ENCODE data around the gene ASCL2. TPM values are rescaled to one million over a fixed set of nuclear protein-coding genes. Genes with fewer than 3 reads are reported as not detected.

Gene ASCL2
- total RNA-seq, 1 experiment from 2014 or later, result 32.5 TPM

DNA sequence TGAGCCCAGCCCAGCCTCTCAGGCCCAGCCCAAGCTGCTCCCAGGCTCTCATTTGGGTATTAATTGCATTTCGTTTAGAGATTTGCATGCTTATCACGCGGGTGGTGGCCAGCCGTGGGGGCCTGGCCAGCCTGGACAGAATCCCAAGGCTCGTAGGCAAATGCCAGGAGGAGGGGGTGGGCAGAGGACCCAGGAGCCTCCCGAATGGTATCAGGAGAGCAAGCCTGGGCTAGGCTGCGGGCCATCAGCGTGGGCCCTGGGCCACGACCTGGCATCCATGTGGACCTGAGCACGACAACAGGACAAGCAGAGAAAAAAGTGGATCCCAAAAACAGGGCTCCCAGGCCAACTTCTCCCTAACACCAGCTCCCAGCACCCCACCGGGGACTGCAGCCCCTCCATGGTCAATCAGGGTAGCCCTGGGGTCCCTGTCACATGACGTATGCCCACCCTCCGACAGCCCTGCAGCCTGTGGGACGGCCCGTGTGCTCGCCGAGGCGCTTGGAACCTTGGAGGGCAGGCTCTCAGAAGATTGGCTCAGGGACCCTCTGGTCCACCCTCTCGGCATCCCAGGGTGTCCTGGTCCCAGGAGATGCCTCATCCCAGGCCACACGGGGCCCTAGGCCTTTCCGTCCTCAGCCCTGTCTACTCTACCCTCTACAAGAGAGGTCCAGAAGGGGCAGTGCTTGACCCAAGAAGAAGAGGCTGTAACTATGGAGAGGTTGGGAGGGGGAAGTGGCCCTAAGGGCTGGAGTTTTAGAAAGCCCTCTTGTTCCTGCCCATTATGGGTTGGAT, 8.8 kb downstream of the ASCL2 start:
- Histone ChIP-seq H3K4me3 (ENCODE audit: low read depth, low read length) (no peak overlapping the region), H3K9me3 (no peaks in the 10 kb centered on the region), H3K36me3 (ENCODE audit: control insufficient read depth, insufficient read depth, low read length) (no peaks in the 10 kb centered on the region), H3K4me1 (no peaks in the 10 kb centered on the region), H3K27me3 (replicated peaks; ENCODE audit: control insufficient read depth, insufficient read depth, low read length) (no peaks in the 10 kb centered on the region)
- BruUV-seq (replicated peaks), result no TSS peak
- Mint-ChIP-seq H3K4me1 (ENCODE audit: low read depth, unreplicated experiment) (peaks cover 9% of the 10 kb centered on the region), H3K36me3 (ENCODE audit: insufficient read depth, unreplicated experiment) (peaks cover 14% of the 10 kb centered on the region), H3K27me3 (ENCODE audit: insufficient read depth, unreplicated experiment) (no peaks in the 10 kb centered on the region), H3K27ac (ENCODE audit: unreplicated experiment) (peak overlapping the region; percentile 67), H3K9me3 (ENCODE audit: unreplicated experiment) (no peaks in the 10 kb centered on the region), H3K4me3 (ENCODE audit: unreplicated experiment) (no peak overlapping the region)
- DNase-seq, result peak in 1 of 2 experiments; percentile 25
- TF ChIP-seq, protein P1, sequence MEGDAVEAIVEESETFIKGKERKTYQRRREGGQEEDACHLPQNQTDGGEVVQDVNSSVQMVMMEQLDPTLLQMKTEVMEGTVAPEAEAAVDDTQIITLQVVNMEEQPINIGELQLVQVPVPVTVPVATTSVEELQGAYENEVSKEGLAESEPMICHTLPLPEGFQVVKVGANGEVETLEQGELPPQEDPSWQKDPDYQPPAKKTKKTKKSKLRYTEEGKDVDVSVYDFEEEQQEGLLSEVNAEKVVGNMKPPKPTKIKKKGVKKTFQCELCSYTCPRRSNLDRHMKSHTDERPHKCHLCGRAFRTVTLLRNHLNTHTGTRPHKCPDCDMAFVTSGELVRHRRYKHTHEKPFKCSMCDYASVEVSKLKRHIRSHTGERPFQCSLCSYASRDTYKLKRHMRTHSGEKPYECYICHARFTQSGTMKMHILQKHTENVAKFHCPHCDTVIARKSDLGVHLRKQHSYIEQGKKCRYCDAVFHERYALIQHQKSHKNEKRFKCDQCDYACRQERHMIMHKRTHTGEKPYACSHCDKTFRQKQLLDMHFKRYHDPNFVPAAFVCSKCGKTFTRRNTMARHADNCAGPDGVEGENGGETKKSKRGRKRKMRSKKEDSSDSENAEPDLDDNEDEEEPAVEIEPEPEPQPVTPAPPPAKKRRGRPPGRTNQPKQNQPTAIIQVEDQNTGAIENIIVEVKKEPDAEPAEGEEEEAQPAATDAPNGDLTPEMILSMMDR (IDR thresholded peaks at IDR 0.05; ENCODE audit: insufficient read depth in 1 of 2, low read depth in 1 of 2, low read length in 1 of 2, severe bottlenecking in 1 of 2, unreplicated experiment in 1 of 2), result no peak
- intact Hi-C loops (cut with micrococcal nuclease; ENCODE audit: unreplicated experiment), result no loop called here
- ChIA-PET CTCF (no interaction called here), POLR2A (no interaction called here)

DNA sequence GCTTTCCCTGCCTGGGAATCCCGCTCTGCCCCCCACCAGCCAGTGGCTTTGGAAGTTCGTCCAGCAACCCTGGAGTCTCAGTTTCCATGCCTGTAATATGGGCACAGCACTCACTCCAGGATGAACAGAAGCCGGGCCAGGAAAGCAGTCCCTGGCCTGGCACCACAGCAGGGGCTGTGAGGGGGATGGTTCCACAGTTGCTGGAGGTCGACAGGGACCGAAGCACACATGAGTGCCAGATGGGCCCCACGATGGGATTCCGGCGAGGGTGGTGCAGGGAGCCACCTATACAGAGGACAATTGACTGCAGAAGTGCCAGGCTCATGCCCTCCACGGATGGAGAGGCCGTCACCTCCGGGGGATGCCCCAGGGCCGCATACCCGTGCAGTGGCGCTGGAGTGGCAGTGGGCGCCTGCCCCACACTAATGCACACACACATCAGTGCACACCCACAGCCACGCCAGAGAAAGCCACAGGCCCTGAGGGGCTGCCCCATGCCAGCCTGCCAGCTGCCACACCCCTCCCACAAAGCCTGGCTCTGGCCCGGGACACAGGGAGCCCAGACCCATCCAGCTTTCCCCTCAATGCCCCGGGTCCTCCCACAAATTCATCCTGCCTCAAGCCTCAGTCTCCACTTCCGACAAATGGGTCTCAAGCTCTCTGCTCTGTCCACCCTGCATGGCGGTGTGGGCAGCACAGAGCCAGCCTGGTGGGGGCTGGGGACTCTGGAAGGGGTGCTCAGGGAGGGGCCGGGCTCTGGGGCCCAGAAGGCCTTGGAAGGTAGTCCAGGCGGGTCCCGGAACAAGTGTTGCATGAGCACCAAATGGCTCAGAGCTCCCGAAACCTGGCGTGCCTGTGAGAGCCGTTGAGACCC, 9.7 kb downstream of the ASCL2 start:
- peaks cover 11% of the 10 kb centered on the region for H3K4me1 Mint-ChIP-seq (ENCODE audit: low read depth, unreplicated experiment)
- Histone ChIP-seq H3K36me3 (ENCODE audit: control insufficient read depth, insufficient read depth, low read length) (no peaks in the 10 kb centered on the region), H3K9me3 (no peaks in the 10 kb centered on the region), H3K4me1 (no peaks in the 10 kb centered on the region), H3K27me3 (replicated peaks; ENCODE audit: control insufficient read depth, insufficient read depth, low read length) (no peaks in the 10 kb centered on the region), H3K4me3 (ENCODE audit: low read depth, low read length) (no peak overlapping the region)
- POLR2A ChIA-PET, result no interaction called here
- intact Hi-C loops (cut with micrococcal nuclease; ENCODE audit: unreplicated experiment), result no loop called here
- DNase-seq, result peak in 1 of 2 experiments; percentile 22
- CTCF ChIA-PET, result interaction anchor here (0.7 kb wide), 1 partner anchor 634 kb away, joined by 3 read pairs; no protein-coding TSS in a partner anchor
- no peaks in the 10 kb centered on the region for H3K27me3 Mint-ChIP-seq (ENCODE audit: insufficient read depth, unreplicated experiment)
- no peaks in the 10 kb centered on the region for H3K9me3 Mint-ChIP-seq (ENCODE audit: unreplicated experiment)
- BruUV-seq (replicated peaks), result no TSS peak
- TF ChIP-seq, protein P1 (IDR thresholded peaks at IDR 0.05; ENCODE audit: insufficient read depth in 1 of 2, low read depth in 1 of 2, low read length in 1 of 2, severe bottlenecking in 1 of 2, unreplicated experiment in 1 of 2), result no peak
- H3K36me3 Mint-ChIP-seq (ENCODE audit: insufficient read depth, unreplicated experiment), result peaks cover 7% of the 10 kb centered on the region
- H3K4me3 Mint-ChIP-seq (ENCODE audit: unreplicated experiment), result no peak overlapping the region
- H3K27ac Mint-ChIP-seq (ENCODE audit: unreplicated experiment), result no peak overlapping the region

DNA sequence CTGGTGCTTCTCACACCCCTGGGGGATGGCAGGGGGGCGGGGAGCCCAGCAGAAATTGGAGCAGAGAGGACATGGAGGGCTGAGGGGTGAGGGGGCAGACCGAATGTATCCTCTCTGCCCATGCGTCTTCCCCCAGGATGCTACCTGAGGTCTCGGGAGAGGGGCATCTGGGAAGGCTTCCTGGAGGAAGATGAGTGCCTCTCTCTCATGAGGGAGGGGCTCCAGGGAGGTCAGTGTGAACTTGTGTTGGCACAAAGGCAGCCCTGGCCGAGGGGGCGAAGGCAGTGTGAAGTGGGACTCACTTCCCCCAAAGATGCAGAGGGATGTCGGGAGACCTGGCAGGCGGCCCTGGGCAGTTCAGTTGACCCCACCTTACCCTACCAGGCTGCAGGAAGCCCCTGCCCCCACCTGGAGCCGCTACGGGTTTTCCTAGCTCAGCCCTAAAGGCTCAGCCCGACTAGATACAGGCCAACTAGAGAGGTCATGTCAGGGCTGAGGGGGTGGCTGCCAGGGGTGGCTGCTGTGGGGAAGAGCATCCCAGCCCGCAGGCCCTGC, 10.4 kb downstream of the ASCL2 start:
- POLR2A ChIA-PET, result no interaction called here
- Mint-ChIP-seq H3K4me1 (ENCODE audit: low read depth, unreplicated experiment) (peaks cover 11% of the 10 kb centered on the region), H3K9me3 (ENCODE audit: unreplicated experiment) (no peaks in the 10 kb centered on the region), H3K27me3 (ENCODE audit: insufficient read depth, unreplicated experiment) (no peaks in the 10 kb centered on the region), H3K27ac (ENCODE audit: unreplicated experiment) (no peak overlapping the region), H3K36me3 (ENCODE audit: insufficient read depth, unreplicated experiment) (peaks cover 6% of the 10 kb centered on the region), H3K4me3 (ENCODE audit: unreplicated experiment) (no peak overlapping the region)
- no TSS peak for BruUV-seq (replicated peaks)
- Histone ChIP-seq H3K4me3 (ENCODE audit: low read depth, low read length) (no peak overlapping the region), H3K27me3 (replicated peaks; ENCODE audit: control insufficient read depth, insufficient read depth, low read length) (no peaks in the 10 kb centered on the region), H3K4me1 (no peaks in the 10 kb centered on the region), H3K9me3 (peaks cover 4% of the 10 kb centered on the region; the same call in 1 of the 2 replicates), H3K36me3 (ENCODE audit: control insufficient read depth, insufficient read depth, low read length) (no peaks in the 10 kb centered on the region)
- intact Hi-C loops (cut with micrococcal nuclease; ENCODE audit: unreplicated experiment), result no loop called here
- TF ChIP-seq, protein P1 (IDR thresholded peaks at IDR 0.05; ENCODE audit: insufficient read depth in 1 of 2, low read depth in 1 of 2, low read length in 1 of 2, severe bottlenecking in 1 of 2, unreplicated experiment in 1 of 2), result no peak
- CTCF ChIA-PET, result interaction anchor here (0.7 kb wide), 1 partner anchor 635 kb away, joined by 3 read pairs; no protein-coding TSS in a partner anchor
- DNase-seq, result peak in 1 of 2 experiments; percentile 27

Measured in Caco-2 (cell line).